ENCODE results near the gene TOB1.

DNA sequence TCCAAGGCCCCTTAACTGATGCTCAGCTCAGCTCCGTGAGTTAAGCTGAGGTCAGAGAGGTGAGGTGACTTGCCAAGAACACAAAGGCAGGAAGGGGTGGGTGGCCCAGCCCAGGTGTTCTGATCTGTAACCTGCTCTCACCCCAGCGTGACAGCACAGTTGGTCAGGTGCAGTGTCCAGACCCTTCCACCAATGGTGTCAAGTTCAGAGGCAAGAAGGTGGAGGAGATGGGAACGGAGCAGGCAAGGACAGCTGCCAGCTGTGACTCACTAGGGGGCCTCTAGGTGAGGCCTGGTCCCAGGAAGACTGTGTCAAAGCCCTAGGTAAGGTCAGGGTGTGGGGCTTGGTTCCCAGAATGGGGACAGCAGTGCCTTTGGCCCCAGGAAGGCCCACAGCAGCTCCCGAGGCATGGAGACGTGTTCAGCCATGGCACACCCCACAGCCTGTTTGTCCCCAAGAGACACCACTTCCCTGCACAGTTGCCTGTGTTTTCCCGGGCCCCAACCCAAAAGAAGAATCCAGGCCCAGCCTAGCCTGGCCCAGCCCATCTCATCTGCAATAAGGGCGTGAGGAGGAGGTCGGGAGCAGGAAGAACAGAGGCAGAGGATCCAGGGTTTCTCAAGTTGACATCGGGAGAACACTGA is 23.5 kb downstream of the TOB1 start:
- TF ChIP-seq EZH2 (IDR thresholded peaks at IDR 0.05): no peak
- no peak for TF ChIP-seq FOXP2 (optimal IDR thresholded peaks at IDR 0.05; ENCODE audit: control extremely low read depth, extremely low read length, insufficient read depth)
- TF ChIP-seq POLR2AphosphoS5 (IDR thresholded peaks at IDR 0.05; ENCODE audit: borderline replicate concordance, low read depth, low read length): no peak

Data from SK-N-MC (cell line).